K562 (cell line): Measurements from ENCODE around the gene HSPB6. TPM values are rescaled to one million over a fixed set of nuclear protein-coding genes. Genes with fewer than 3 reads are reported as not detected.

Source experiments
- ATAC-seq: fragments of 200-7000 bp; cut with Tn5 transposase; 3 replicates; pipeline ENCODE4 v1.9.1; 2020; ENCODE audit warnings: moderate library complexity
- BruUV-seq: library from RNA; stranded (reverse); fragments of 400-500 nt; replicated peaks from 2 replicates; lab custom pipeline; 2021; lab: Mats Ljungman, UMichigan
- CTCF ChIA-PET: fragments of 300-600 bp; formaldehyde crosslinking; extraction: SDS; loops from one replicate; lab custom pipeline; 2021; ENCODE audit warnings: low intra/inter-chr PET ratio; lab: Yijun Ruan, JAX
- POLR2A ChIA-PET: fragments of 300-600, 350-650 bp; sonication (Branson Sonifier 250); formaldehyde crosslinking; extraction: SDS; loops from one replicate; lab custom pipeline; 2021; ENCODE audit warnings: antibody characterized with exemption, inconsistent platforms; lab: Yijun Ruan, JAX
- DNase-seq, 4 experiments: peaks; one replicate each; pipeline versions ENCODE4 v3.0.0 to v3.0.0-alpha.2; 2011 to 2018; ENCODE audit warnings: low spot score in 3 of 4, mixed read lengths in 3 of 4; ENCODE audit errors: extremely low read depth in 1 of 4
- FAIRE-seq: peaks from 2 replicates; lab custom pipeline; 2011; peaks lifted over from hg19 to GRCh38; lab: Jason Lieb, UNC
- H2AFZ ChIP-seq: 2 replicates; pipeline ENCODE4 v1.6.0; 2011; ENCODE audit warnings: low read depth, low read length, control low read depth, inconsistent platforms
- H3K27ac ChIP-seq: fragments of 200-600 bp; 3 replicates; pipeline ENCODE4 v1.8.0; 2011; ENCODE audit warnings: low read depth, mild to moderate bottlenecking, control low read depth, inconsistent platforms, low read length, moderate library complexity, mixed read lengths; ENCODE audit errors: extremely low read depth
- H3K27me3 ChIP-seq, 2 experiments: fragments of 300-600 bp in 1 of 2; 2 replicates in 1 of 2; 3 replicates in 1 of 2; pipeline versions ENCODE4 v1.6.0 to v1.8.0; 2011; ENCODE audit warnings: inconsistent platforms in 2 of 2, low read length in 2 of 2, mild to moderate bottlenecking in 1 of 2, mixed read lengths in 1 of 2, moderate library complexity in 1 of 2; ENCODE audit not compliant: control insufficient read depth in 2 of 2, insufficient read depth in 2 of 2
- H3K36me3 ChIP-seq: fragments of 300-600 bp; 3 replicates; pipeline ENCODE4 v1.8.0; 2011; ENCODE audit warnings: mild to moderate bottlenecking, low read length, inconsistent platforms; ENCODE audit not compliant: control insufficient read depth, insufficient read depth
- H3K4me1 ChIP-seq, 2 experiments: fragments of 200-600 bp in 1 of 2; replicated peaks in 1 of 2; 2 replicates in 1 of 2; 3 replicates in 1 of 2; pipeline versions ENCODE4 v1.5.1 to v1.8.0; 2011; ENCODE audit warnings: inconsistent platforms in 2 of 2, low read length in 2 of 2, mild to moderate bottlenecking in 1 of 2, mixed read lengths in 1 of 2, moderate library complexity in 1 of 2; ENCODE audit not compliant: control insufficient read depth in 2 of 2, insufficient read depth in 2 of 2
- H3K4me2 ChIP-seq: 2 replicates; pipeline ENCODE4 v1.6.1; 2011; ENCODE audit warnings: low read length, control low read depth, inconsistent platforms, mixed read lengths; ENCODE audit not compliant: insufficient read depth
- H3K4me3 ChIP-seq: fragments of 200-600 bp; sonication (generic), shearing (Covaris generic); 2 replicates; pipeline ENCODE4 v1.5.1; 2016; ENCODE audit warnings: control low read depth, inconsistent platforms
- H3K79me2 ChIP-seq: fragments of 200-600 bp; 3 replicates; pipeline ENCODE4 v1.8.0; 2011; ENCODE audit warnings: low read length, inconsistent platforms; ENCODE audit not compliant: control insufficient read depth, insufficient read depth
- H3K9ac ChIP-seq, 2 experiments: 2 replicates each; pipeline versions ENCODE4 v1.6.0 to v1.6.1; 2011; ENCODE audit warnings: low read depth in 2 of 2, low read length in 2 of 2, control low read depth in 1 of 2, inconsistent platforms in 1 of 2, mild to moderate bottlenecking in 1 of 2, mixed read lengths in 1 of 2; ENCODE audit not compliant: insufficient read depth in 1 of 2
- H3K9me1 ChIP-seq: one replicate; pipeline ENCODE4 v1.6.0; 2011; ENCODE audit warnings: inconsistent platforms, mild to moderate bottlenecking, low read length, moderate library complexity; ENCODE audit not compliant: control insufficient read depth, insufficient read depth
- H3K9me3 ChIP-seq: replicated peaks from 2 replicates; pipeline ENCODE4 v1.5.1; 2011; ENCODE audit warnings: low read depth, low read length, inconsistent platforms; ENCODE audit not compliant: control insufficient read depth, insufficient read depth
- H4K20me1 ChIP-seq: replicated peaks from 2 replicates; pipeline ENCODE4 v1.6.1; 2011; ENCODE audit warnings: low read length, inconsistent platforms, mixed read lengths; ENCODE audit not compliant: control insufficient read depth, insufficient read depth
- BDP1 ChIP-seq: IDR thresholded peaks from 3 replicates; pipeline ENCODE4 v1.6.1; 2011; ENCODE audit not compliant: insufficient read length, insufficient read depth
- EWSR1 ChIP-seq: fragments of 450-650 bp; IDR thresholded peaks from 2 replicates; pipeline ENCODE4 v1.6.1; 2018; ENCODE audit warnings: borderline replicate concordance, mild to moderate bottlenecking, low read depth, moderate library complexity; ENCODE audit not compliant: partially characterized antibody
- EZH2 ChIP-seq: IDR thresholded peaks from 2 replicates; pipeline ENCODE4 v1.6.1; 2012; ENCODE audit warnings: low read depth, mild to moderate bottlenecking, inconsistent platforms, low read length, borderline replicate concordance
- HLTF ChIP-seq: fragments of 450-650 bp; IDR thresholded peaks from 2 replicates; pipeline ENCODE4 v1.6.1; 2016
- RBFOX2 ChIP-seq: fragments of 200-400 bp; formaldehyde crosslinking; IDR thresholded peaks from 2 replicates; pipeline ENCODE4 v1.6.1; 2017; ENCODE audit warnings: low read depth, mild to moderate bottlenecking, low read length, moderate library complexity
- TRIM28 ChIP-seq: fragments of 450-650 bp; IDR thresholded peaks from 2 replicates; pipeline ENCODE4 v1.6.1; 2017
- TSC22D4 ChIP-seq: fragments of 450-650 bp; IDR thresholded peaks from 2 replicates; pipeline ENCODE4 v1.6.1; 2016; ENCODE audit warnings: missing genetic modification characterization, missing biosample characterization, control low read depth
- ZNF586 ChIP-seq: fragments of 450-650 bp; formaldehyde crosslinking; conservative IDR thresholded peaks from 2 replicates; pipeline ENCODE4 v1.4.0; 2020; ENCODE audit warnings: mild to moderate bottlenecking, moderate library complexity
- ZNF717 ChIP-seq: fragments of 250-450 bp; sonication (Bioruptor Pico); IDR thresholded peaks from 2 replicates; pipeline ENCODE4 v1.5.0; 2021
- WGBS: fragments of 100-300 bp; shearing (Covaris generic); methylation state at CpG from one replicate; pipeline ENCODE4 v1.1.6; 2016; ENCODE audit warnings: low coverage, mixed read lengths; ENCODE audit not compliant: insufficient coverage; ENCODE audit errors: missing lambda C conversion rate; 5-methylcytosine and 5-hydroxymethylcytosine counted together
- in situ Hi-C: fragments of 300-500 bp; cut with MboI; formaldehyde crosslinking; loops from 4 replicates; pipeline ENCODE4 v1.15.0; 2018; ENCODE audit warnings: inconsistent platforms, mixed read lengths
- intact Hi-C: fragments of 100-400 bp; cut with micrococcal nuclease; formaldehyde crosslinking; loops from 2 replicates; pipeline ENCODE4 v1.14.2; 2022
- polyA plus RNA-seq, 8 experiments: library from polyadenylated mRNA; depleted of rRNA in 4 of 8; stranded (reverse) in 5 of 8; unstranded in 3 of 8; fragments of >200 nt; fragmentation: Nextera tagmentation in 2 of 8; fragmentation: Illumina TruSeq in 1 of 8; extraction: Ambion mirVana in 2 of 8; extraction: Trizol in 1 of 8; gene quantifications; 2 replicates each; pipeline versions ENCODE4 v1.2.1 to v1.2.3, GENCODE V29; 2011 to 2014; ENCODE audit warnings: inconsistent platforms in 1 of 8, missing spikeins in 1 of 8
- total RNA-seq, 7 experiments: library from RNA; depleted of rRNA in 6 of 7; stranded (reverse); fragments of >200 nt in 6 of 7; fragmentation: Illumina TruSeq in 2 of 7; extraction: Trizol in 2 of 7; gene quantifications; 2 replicates each; pipeline versions ENCODE4 v1.2.1 to v1.2.3, GENCODE V29; 2011 to 2021; ENCODE audit warnings: low replicate concordance in 1 of 7
- TF ChIP-seq, protein P1 (sequence below): fragments of 250-450 bp; sonication (Bioruptor Pico); IDR thresholded peaks from 2 replicates; pipeline ENCODE4 v1.8.0; 2022; ENCODE audit warnings: moderate library complexity, mild to moderate bottlenecking, inconsistent platforms
- TF ChIP-seq, protein P2 (sequence below), 2 experiments: fragments of 250-450 bp in 1 of 2; fragments of 450-650 bp in 1 of 2; sonication (Bioruptor Pico) in 1 of 2; IDR thresholded peaks; 2 replicates each; pipeline versions ENCODE4 v1.6.1 to v1.8.0; 2016 to 2021; ENCODE audit warnings: mild to moderate bottlenecking in 2 of 2, moderate library complexity in 2 of 2, missing compliant biosample characterization in 1 of 2, missing genetic modification characterization in 1 of 2
- TF ChIP-seq, protein P3 (sequence below): fragments of 250-450 bp; sonication (Bioruptor Pico); IDR thresholded peaks from 2 replicates; pipeline ENCODE4 v1.8.0; 2021; ENCODE audit warnings: moderate library complexity, mild to moderate bottlenecking, inconsistent platforms

The HSPB6 gene
- total and polyA plus RNA-seq, 9 of the 15 experiments (the other 6 are each of a cell fraction or from before 2014, with no cell fraction given) = 0.55 TPM; not detected in 8

DNA sequence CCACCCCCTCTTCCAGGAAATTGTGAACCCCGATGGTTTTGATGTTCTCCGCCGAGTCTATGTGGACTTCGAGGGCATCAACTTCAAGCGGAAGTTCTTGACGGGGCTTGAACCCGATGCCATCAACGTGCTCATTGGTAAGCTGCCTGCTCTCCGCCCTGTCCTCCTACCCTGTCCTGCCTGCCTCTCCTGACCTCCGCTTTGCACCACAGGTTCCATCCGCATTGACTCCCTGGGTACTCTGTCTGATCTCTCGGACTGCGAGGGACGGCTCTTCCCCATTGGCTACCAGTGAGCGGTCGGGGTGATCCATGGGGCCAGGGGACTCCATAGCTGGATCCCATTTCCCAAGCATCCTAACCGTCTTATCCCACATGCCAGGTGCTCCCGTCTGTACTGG, 26.5 kb downstream of the HSPB6 start:
- in situ Hi-C loops (no loop called here), intact Hi-C loops (no loop called here)
- WGBS = 94% methylated on average over 16 of the region's 18 CpGs
- Histone ChIP-seq H3K4me1 (peaks cover 0 to 10% of the 10 kb centered on the region in 2 experiments; a peak in 2 of 5 replicates), H2AFZ (no peak overlapping the region), H3K27me3 (no peaks in the 10 kb centered on the region), H3K9me3 (no peaks in the 10 kb centered on the region), H3K36me3 (peaks cover 96% of the 10 kb centered on the region; the same call in 2 of the 3 replicates), H3K9me1 (no peaks in the 10 kb centered on the region), H3K4me3 (no peak overlapping the region), H4K20me1 (0 out of 2 replicates have a peak, but pooled peaks cover 2% of the 10 kb centered on the region), H3K4me2 (no peak overlapping the region), H3K79me2 (no peaks in the 10 kb centered on the region), H3K9ac (no peak overlapping the region), H3K27ac (no peak overlapping the region)
- FAIRE-seq = no peak
- no peak for ATAC-seq
- ChIA-PET POLR2A (interaction anchor here (1.7 kb wide), 1 partner anchor 10 kb away, joined by 4 read pairs; no protein-coding TSS in a partner anchor), CTCF (no interaction called here)
- DNase-seq = no peak
- TF ChIP-seq ZNF717 (CRISPR knock-in tag) (no peak), RBFOX2 (peak; percentile 26; the same call in 1 of the 2 replicates)
- BruUV-seq = no TSS peak

DNA sequence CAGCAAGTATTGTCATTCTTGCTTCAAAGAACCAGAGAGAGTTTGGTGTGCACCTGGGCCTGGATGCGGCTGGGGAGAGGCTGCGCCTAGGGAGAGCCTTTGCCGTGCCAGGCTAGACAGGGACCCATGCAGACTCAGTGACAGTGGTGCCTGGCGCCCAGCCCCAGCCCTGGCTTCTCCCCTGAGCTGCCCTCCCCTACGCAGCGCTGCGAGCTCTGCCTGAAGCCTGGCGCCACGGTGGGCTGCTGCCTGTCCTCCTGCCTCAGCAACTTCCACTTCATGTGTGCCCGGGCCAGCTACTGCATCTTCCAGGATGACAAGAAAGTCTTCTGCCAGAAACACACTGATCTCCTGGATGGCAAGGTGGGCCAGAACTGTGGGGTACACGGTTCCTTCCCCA, 27.1 kb downstream of the HSPB6 start:
- Histone ChIP-seq H3K27ac (no peak overlapping the region), H4K20me1 (0 out of 2 replicates have a peak, but pooled peaks cover 2% of the 10 kb centered on the region), H3K27me3 (no peaks in the 10 kb centered on the region), H3K4me2 (no peak overlapping the region), H3K4me1 (peaks cover 0 to 10% of the 10 kb centered on the region in 2 experiments; a peak in 1 of 5 replicates), H3K9me1 (no peaks in the 10 kb centered on the region), H3K4me3 (no peak overlapping the region), H3K9ac (no peak overlapping the region), H2AFZ (no peak overlapping the region), H3K9me3 (no peaks in the 10 kb centered on the region), H3K36me3 (peaks cover 96% of the 10 kb centered on the region; the same call in 2 of the 3 replicates), H3K79me2 (no peaks in the 10 kb centered on the region)
- FAIRE-seq (no peak), ATAC-seq (no peak), DNase-seq (no peak)
- WGBS = 95% methylated on average over 10 of the region's 11 CpGs
- POLR2A ChIA-PET = interaction anchor here (2.9 kb wide), 1 partner anchor 11 kb away, joined by 12 read pairs; the partner anchor contains the start of gene KMT2B
- CTCF ChIA-PET = no interaction called here
- BruUV-seq = no TSS peak
- intact Hi-C loops = no loop called here
- TF ChIP-seq EWSR1 (no peak), BDP1 (no peak), TRIM28 (no peak), TSC22D4 (tag) (no peak), HLTF (no peak), ZNF586 (no peak), EZH2 (no peak)
- TF ChIP-seq, protein P1, sequence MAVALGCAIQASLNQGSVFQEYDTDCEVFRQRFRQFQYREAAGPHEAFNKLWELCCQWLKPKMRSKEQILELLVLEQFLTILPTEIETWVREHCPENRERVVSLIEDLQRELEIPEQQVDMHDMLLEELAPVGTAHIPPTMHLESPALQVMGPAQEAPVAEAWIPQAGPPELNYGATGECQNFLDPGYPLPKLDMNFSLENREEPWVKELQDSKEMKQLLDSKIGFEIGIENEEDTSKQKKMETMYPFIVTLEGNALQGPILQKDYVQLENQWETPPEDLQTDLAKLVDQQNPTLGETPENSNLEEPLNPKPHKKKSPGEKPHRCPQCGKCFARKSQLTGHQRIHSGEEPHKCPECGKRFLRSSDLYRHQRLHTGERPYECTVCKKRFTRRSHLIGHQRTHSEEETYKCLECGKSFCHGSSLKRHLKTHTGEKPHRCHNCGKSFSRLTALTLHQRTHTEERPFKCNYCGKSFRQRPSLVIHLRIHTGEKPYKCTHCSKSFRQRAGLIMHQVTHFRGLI = no peak
- TF ChIP-seq, protein P2, sequence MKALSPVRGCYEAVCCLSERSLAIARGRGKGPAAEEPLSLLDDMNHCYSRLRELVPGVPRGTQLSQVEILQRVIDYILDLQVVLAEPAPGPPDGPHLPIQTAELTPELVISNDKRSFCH (CRISPR knock-in tag; IDR thresholded peaks at IDR 0.05) = no peak
- TF ChIP-seq, protein P2 (tag; IDR thresholded peaks at IDR 0.05) = no peak
- TF ChIP-seq, protein P3, sequence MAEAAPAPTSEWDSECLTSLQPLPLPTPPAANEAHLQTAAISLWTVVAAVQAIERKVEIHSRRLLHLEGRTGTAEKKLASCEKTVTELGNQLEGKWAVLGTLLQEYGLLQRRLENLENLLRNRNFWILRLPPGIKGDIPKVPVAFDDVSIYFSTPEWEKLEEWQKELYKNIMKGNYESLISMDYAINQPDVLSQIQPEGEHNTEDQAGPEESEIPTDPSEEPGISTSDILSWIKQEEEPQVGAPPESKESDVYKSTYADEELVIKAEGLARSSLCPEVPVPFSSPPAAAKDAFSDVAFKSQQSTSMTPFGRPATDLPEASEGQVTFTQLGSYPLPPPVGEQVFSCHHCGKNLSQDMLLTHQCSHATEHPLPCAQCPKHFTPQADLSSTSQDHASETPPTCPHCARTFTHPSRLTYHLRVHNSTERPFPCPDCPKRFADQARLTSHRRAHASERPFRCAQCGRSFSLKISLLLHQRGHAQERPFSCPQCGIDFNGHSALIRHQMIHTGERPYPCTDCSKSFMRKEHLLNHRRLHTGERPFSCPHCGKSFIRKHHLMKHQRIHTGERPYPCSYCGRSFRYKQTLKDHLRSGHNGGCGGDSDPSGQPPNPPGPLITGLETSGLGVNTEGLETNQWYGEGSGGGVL (CRISPR knock-in tag) = no peak
- in situ Hi-C loops = no loop called here
